ENCODE results near the gene LDLRAD4. TPM values are rescaled to one million over a fixed set of nuclear protein-coding genes. Genes with fewer than 3 reads are reported as not detected.

The LDLRAD4 gene
- polyA plus RNA-seq, 1 of the 3 experiments (the other 2 are of a cell fraction) = 0.16 TPM

DNA sequence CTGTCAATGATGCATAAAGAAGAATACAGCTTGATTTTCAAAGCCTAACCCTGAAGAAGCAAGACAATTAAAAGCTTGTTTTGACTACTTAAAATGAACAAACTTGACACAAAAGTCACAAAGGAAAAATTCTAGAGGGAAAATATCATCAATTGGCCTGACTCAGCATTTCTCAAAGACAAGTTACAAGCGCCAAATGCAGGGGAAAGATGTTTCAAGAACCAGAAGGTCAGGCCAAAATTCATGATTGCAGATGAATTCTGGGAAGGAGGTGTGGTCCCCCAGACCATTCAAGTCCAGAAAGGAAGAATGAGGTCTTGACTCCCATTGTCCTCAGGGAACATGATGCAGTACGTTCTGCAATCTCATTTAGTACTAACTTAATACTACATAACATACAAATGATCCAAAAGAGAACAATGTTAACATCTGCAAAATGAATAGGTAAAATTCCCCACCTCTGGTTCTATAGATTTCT lies 443.3 kb downstream of the LDLRAD4 start:
- no peak overlapping the region for H3K4me2 ChIP-seq
- POLR2A ChIA-PET = no interaction called here

GRCh38 chr18:13672657-13673056 lies 454.1 kb downstream of the LDLRAD4 start:
- ChIA-PET CTCF (no interaction called here), POLR2A (no interaction called here)
- TF ChIP-seq TEAD4 (IDR thresholded peaks at IDR 0.05; ENCODE audit: borderline replicate concordance, insufficient read depth) (no peak), GATA2 (CRISPR knock-in tag; IDR thresholded peaks at IDR 0.05) (no peak), PBX3 (IDR thresholded peaks at IDR 0.05) (no peak), FOXJ3 (CRISPR knock-in tag; IDR thresholded peaks at IDR 0.05) (no peak), SMC3 (IDR thresholded peaks at IDR 0.05; ENCODE audit: low read depth, low read length) (no peak), MAX (IDR thresholded peaks at IDR 0.05; ENCODE audit: low read depth) (no peak), GABPA (IDR thresholded peaks at IDR 0.05; ENCODE audit: low read depth) (no peak), ZBTB33 (IDR thresholded peaks at IDR 0.05; ENCODE audit: borderline replicate concordance, low read depth) (no peak), JUND (IDR thresholded peaks at IDR 0.05) (no peak), TAF1 (IDR thresholded peaks at IDR 0.05; ENCODE audit: borderline replicate concordance, low read depth, low read length) (no peak), POLR2AphosphoS5 (IDR thresholded peaks at IDR 0.05; ENCODE audit: low read depth, low read length) (no peak), ELF1 (IDR thresholded peaks at IDR 0.05) (no peak), MXI1 (IDR thresholded peaks at IDR 0.05; ENCODE audit: low read depth, low read length) (no peak), FOXM1 (IDR thresholded peaks at IDR 0.05; ENCODE audit: low read depth) (no peak)
- TF ChIP-seq, protein P1, sequence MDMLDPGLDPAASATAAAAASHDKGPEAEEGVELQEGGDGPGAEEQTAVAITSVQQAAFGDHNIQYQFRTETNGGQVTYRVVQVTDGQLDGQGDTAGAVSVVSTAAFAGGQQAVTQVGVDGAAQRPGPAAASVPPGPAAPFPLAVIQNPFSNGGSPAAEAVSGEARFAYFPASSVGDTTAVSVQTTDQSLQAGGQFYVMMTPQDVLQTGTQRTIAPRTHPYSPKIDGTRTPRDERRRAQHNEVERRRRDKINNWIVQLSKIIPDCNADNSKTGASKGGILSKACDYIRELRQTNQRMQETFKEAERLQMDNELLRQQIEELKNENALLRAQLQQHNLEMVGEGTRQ (IDR thresholded peaks at IDR 0.05; ENCODE audit: borderline replicate concordance, low read depth, low read length) = no peak
- no peak overlapping the region for H3K9ac ChIP-seq
- no peaks in the 10 kb centered on the region for H3K9me2 ChIP-seq
- H3K4me2 ChIP-seq = no peak overlapping the region
- H4K20me1 ChIP-seq (ENCODE audit: insufficient read depth) = no peaks in the 10 kb centered on the region
- WGBS (ENCODE audit: low lambda C conversion rate) = 85% methylated on average over 7 of the region's 7 CpGs
- no peak for DNase-seq
- H3K27ac ChIP-seq (ENCODE audit: low read depth in 2 of 2, low read length in 1 of 2) = no peak overlapping the region
- H3K36me3 ChIP-seq (replicated peaks in 1 of 2; ENCODE audit: control insufficient read depth in 1 of 2, insufficient read depth in 2 of 2, low read length in 1 of 2) = peaks cover 6 to 13% of the 10 kb centered on the region in 2 experiments
- no peaks in the 10 kb centered on the region for H3K9me3 ChIP-seq
- H2AFZ ChIP-seq (ENCODE audit: low read depth) = no peak overlapping the region
- H3K4me1 ChIP-seq (ENCODE audit: control insufficient read depth in 1 of 2, insufficient read depth in 2 of 2, low read depth in 1 of 2, low read length in 1 of 2) = no peaks in the 10 kb centered on the region
- no peak overlapping the region for H3K4me3 ChIP-seq (ENCODE audit: low read depth in 2 of 2, low read length in 1 of 2)
- H3K27me3 ChIP-seq (ENCODE audit: insufficient read depth) = no peaks in the 10 kb centered on the region
- H3K79me2 ChIP-seq (ENCODE audit: insufficient read depth) = peaks cover 9% of the 10 kb centered on the region; the same call in 1 of the 2 replicates
- peaks cover 17% of the 10 kb centered on the region for H3F3A ChIP-seq (replicated peaks; ENCODE audit: insufficient read depth)

More for the DNA sequence above, 443.3 kb downstream of the LDLRAD4 start:
- H3K4me3 ChIP-seq (ENCODE audit: low read depth in 2 of 2, low read length in 1 of 2) = no peak overlapping the region
- H3K27me3 ChIP-seq (ENCODE audit: insufficient read depth) = no peaks in the 10 kb centered on the region
- H3K79me2 ChIP-seq (ENCODE audit: insufficient read depth) = no peaks in the 10 kb centered on the region
- H3K9me2 ChIP-seq = no peaks in the 10 kb centered on the region
- H3K9ac ChIP-seq = no peak overlapping the region
- H3K27ac ChIP-seq (ENCODE audit: low read depth in 2 of 2, low read length in 1 of 2) = no peak overlapping the region
- H3F3A ChIP-seq (replicated peaks; ENCODE audit: insufficient read depth) = no peaks in the 10 kb centered on the region
- no peaks in the 10 kb centered on the region; a peak in 1 of 4 replicates for H3K4me1 ChIP-seq (ENCODE audit: control insufficient read depth in 1 of 2, insufficient read depth in 2 of 2, low read depth in 1 of 2, low read length in 1 of 2)
- no peaks in the 10 kb centered on the region for H4K20me1 ChIP-seq (ENCODE audit: insufficient read depth)
- H3K9me3 ChIP-seq = no peaks in the 10 kb centered on the region
- no peak overlapping the region for H2AFZ ChIP-seq (ENCODE audit: low read depth)
- H3K36me3 ChIP-seq (replicated peaks in 1 of 2; ENCODE audit: control insufficient read depth in 1 of 2, insufficient read depth in 2 of 2, low read length in 1 of 2) = peaks cover 14 to 24% of the 10 kb centered on the region in 2 experiments
- TF ChIP-seq TAF1 (IDR thresholded peaks at IDR 0.05; ENCODE audit: borderline replicate concordance, low read depth, low read length) (no peak), EP300 (IDR thresholded peaks at IDR 0.05; ENCODE audit: borderline replicate concordance in 1 of 2, low read depth in 1 of 2, low read length in 1 of 2) (no peak), RAD21 (IDR thresholded peaks at IDR 0.05; ENCODE audit: low read length) (no peak), IRF3 (IDR thresholded peaks at IDR 0.05; ENCODE audit: low read depth, low read length) (no peak), YY1 (IDR thresholded peaks at IDR 0.05; ENCODE audit: low read depth) (no peak), RCOR1 (IDR thresholded peaks at IDR 0.05; ENCODE audit: low read length) (no peak)
- TF ChIP-seq, protein P2, sequence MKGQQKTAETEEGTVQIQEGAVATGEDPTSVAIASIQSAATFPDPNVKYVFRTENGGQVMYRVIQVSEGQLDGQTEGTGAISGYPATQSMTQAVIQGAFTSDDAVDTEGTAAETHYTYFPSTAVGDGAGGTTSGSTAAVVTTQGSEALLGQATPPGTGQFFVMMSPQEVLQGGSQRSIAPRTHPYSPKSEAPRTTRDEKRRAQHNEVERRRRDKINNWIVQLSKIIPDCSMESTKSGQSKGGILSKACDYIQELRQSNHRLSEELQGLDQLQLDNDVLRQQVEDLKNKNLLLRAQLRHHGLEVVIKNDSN (IDR thresholded peaks at IDR 0.05; ENCODE audit: borderline replicate concordance, low read depth) = no peak
- CTCF ChIA-PET = no interaction called here
- DNase-seq = no peak
- WGBS (ENCODE audit: low lambda C conversion rate) = 92% methylated on average over 2 of the region's 2 CpGs

All from SK-N-SH (cell line).